ENCODE data around the gene RPTOR.
A peak's percentile ranks its signal among the peaks of the same experiment; 100 is the strongest.

The RPTOR gene

DNA sequence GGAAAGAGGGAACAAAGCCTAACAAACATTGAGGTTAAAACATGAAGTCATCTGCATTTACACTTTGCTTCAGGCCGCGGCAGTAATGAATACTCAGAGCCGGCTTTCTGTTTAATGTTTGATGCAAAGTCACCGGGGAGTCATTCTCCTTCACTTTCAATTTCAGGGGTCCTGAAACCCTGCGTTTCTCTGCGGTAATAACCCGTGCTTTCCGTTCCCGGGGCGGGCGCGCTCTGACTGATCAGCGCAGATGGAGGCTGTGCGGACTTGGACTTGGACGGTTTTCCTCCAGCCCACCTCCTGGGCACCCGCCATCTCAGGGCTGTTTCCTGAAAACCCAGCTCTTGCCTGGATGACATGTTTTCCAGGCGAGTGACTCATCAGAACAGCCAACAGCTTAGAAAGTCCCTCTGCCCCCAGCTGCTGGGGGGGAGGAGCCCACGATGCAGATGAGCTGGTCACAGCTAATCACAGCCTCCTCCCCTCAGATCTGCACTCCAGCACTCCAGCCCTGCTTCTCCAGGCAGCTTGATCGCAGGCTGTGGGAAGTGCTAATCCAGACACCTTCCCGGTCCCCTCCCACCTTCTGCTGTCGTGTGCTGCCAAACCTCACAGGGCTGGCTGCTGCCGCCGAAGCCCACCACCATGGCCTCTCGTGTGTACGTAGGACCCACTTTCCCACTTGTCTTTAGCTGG is 288.4 kb downstream of the RPTOR start:
- peak overlapping the region; percentile 57 to 61 for H3K4me3 ChIP-seq (ENCODE audit: low read depth in 1 of 2, low read length in 2 of 2)
- peaks cover 0 to 10% of the 10 kb centered on the region in 2 donors for H3K36me3 ChIP-seq (ENCODE audit: control insufficient read depth in 1 of 2, insufficient read depth in 2 of 2, low read length in 2 of 2)
- H3K27me3 ChIP-seq (ENCODE audit: low read depth, low read length) = no peaks in the 10 kb centered on the region

DNA sequence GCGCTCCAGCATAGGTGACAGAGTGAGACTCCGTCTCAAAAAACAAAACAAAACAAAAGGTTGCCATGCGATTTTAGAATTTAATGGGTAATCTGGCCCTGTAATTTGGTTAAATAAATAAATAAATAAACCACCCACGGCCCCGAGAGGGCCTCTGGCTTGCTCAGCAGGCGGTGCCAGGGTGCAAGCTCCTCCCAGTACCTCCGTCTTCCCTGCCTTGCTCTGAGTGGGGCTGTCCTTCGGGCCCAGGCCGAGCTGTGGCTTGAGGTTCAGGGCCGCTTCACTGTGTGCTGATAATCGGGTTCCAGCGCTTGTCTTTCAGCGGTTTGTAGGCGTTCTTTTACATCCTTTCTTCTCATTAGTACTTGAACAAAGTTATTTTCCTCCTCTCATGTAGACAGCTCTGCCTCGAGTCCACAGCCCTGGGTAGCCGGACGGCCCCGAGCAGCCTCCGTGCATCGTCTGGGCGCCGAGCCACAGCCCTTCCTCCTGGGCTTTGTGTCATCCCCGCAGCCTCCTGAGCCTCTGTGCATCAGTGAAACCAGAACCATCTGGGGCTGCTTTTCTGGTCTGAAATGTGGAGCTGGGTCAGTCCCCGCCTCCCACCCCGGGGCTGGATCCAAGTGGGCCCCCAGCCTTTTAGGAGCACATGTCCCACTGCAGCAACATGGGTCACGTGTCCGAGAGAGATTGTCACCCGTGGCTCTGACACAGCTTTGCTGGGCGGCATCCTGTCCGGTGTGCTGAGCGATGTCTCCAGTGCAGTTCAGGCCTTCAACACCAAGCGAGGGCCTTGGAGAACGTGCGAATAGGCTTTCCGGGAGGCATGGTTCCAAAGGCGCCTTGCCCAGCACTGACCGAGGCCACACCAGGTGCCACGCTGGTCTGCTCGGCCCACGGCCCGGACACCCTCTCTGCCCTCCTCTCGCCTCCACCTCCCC is 289.6 kb downstream of the RPTOR start:
- H3K4me3 ChIP-seq (ENCODE audit: low read depth in 1 of 2, low read length in 2 of 2) = no peak overlapping the region
- peaks cover 0 to 11% of the 10 kb centered on the region in 2 donors for H3K36me3 ChIP-seq (ENCODE audit: control insufficient read depth in 1 of 2, insufficient read depth in 2 of 2, low read length in 2 of 2)
- H3K9me3 ChIP-seq (ENCODE audit: control insufficient read depth in 1 of 2, low read length in 2 of 2) = no peaks in the 10 kb centered on the region
- no peak overlapping the region for H3K27ac ChIP-seq (ENCODE audit: low read length)
- H3K4me1 ChIP-seq (ENCODE audit: control insufficient read depth in 1 of 2, insufficient read depth in 2 of 2, low read length in 2 of 2) = peaks cover 5 to 18% of the 10 kb centered on the region in 2 donors
- no peaks in the 10 kb centered on the region for H3K27me3 ChIP-seq (ENCODE audit: low read depth, low read length)

More for the DNA sequence above, 288.4 kb downstream of the RPTOR start:
- H3K27ac ChIP-seq (ENCODE audit: low read length) = peak overlapping the region; percentile 83
- H3K9me3 ChIP-seq (ENCODE audit: control insufficient read depth in 1 of 2, low read length in 2 of 2) = no peaks in the 10 kb centered on the region
- H3K4me1 ChIP-seq (ENCODE audit: control insufficient read depth in 1 of 2, insufficient read depth in 2 of 2, low read length in 2 of 2) = peaks cover 5 to 18% of the 10 kb centered on the region in 2 donors

DNA sequence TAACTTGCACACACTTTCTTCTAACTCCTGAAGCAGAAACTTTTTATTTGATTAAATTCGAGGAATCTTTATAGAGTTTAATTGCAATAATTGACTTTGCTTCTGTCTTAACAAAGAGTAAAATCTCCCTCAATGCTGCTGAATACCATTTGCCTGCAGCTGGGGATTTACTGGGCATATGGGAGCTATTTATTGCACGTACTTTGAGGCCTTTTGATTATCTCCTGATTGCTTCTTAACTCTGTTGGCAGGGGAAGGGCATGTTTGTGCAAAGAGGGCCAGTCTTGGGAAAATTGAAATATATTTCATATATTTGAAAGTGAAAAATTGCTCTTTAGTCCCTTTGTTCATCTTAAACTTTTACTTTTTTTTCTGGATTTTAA is 290.2 kb downstream of the RPTOR start:
- no peak overlapping the region for H3K27ac ChIP-seq (ENCODE audit: low read length)
- no peak overlapping the region for H3K4me3 ChIP-seq (ENCODE audit: low read depth in 1 of 2, low read length in 2 of 2)
- H3K4me1 ChIP-seq (ENCODE audit: control insufficient read depth in 1 of 2, insufficient read depth in 2 of 2, low read length in 2 of 2) = peaks cover 5 to 18% of the 10 kb centered on the region in 2 donors
- H3K9me3 ChIP-seq (ENCODE audit: control insufficient read depth in 1 of 2, low read length in 2 of 2) = no peaks in the 10 kb centered on the region
- H3K36me3 ChIP-seq (ENCODE audit: control insufficient read depth in 1 of 2, insufficient read depth in 2 of 2, low read length in 2 of 2) = peaks cover 0 to 11% of the 10 kb centered on the region in 2 donors
- H3K27me3 ChIP-seq (ENCODE audit: low read depth, low read length) = no peaks in the 10 kb centered on the region

DNA sequence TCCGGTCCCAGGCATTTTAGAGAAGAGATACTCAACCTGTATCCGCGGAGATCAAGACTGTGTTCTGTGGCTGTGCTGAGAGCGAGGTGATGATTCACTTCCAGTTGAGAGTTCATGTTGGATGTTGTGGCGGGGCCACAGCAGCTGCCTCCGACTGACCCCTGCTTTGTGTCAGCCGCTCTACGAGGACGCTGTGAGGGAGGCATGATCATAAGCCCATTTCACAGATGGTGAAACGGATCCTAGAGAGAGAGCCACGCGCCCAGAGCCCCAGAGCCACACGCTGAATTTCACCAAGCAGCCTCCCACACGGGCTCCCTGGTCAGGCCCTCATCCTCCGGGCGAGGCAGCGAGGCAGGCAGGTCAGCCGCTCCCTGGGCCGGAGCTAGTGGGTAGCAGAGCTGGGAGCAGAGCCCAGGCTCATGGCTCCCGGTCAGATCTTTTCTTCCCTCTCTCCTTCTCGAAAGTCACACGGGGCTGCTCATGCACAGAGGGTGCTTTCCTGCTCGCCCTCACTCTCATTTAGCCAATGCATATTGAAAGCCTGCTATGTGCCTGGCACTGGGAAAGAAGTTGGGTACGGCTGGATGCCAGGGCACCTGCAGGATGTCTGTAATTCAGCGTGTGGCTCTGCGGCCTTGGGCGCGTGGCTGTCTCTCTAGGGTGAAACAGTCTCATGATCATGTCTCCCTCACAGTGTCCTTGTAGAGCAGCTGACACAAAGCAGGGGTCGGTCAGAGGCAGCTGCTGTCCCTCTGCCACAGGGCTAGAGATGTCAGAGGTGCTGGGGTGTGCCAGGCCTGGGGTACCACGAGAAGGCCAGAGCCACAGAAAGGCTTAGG is 291.4 kb downstream of the RPTOR start:
- H3K27ac ChIP-seq (ENCODE audit: low read length) = no peak overlapping the region

DNA sequence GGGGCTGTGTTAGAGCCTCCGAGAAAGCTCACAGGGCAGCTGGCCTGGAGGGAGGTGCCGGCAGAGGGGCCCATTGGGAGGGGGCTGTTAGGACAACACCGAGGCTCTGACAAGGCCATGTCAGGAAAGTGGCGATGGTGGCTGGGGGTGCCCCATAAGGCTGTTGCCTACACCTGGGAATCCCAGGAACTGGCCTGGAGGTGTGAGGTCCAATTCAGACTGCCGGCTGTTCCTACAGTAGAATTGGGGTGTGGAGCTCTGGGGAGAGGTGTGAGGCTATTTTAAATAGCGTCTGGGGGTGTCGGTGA is 292.0 kb downstream of the RPTOR start:
- H3K4me1 ChIP-seq (ENCODE audit: control insufficient read depth in 1 of 2, insufficient read depth in 2 of 2, low read length in 2 of 2) = peaks cover 5 to 18% of the 10 kb centered on the region in 2 donors
- no peak overlapping the region for H3K27ac ChIP-seq (ENCODE audit: low read length)
- no peaks in the 10 kb centered on the region for H3K27me3 ChIP-seq (ENCODE audit: low read depth, low read length)
- peaks cover 0 to 11% of the 10 kb centered on the region in 2 donors for H3K36me3 ChIP-seq (ENCODE audit: control insufficient read depth in 1 of 2, insufficient read depth in 2 of 2, low read length in 2 of 2)
- H3K4me3 ChIP-seq (ENCODE audit: low read depth in 1 of 2, low read length in 2 of 2) = no peak overlapping the region
- no peaks in the 10 kb centered on the region for H3K9me3 ChIP-seq (ENCODE audit: control insufficient read depth in 1 of 2, low read length in 2 of 2)

More for the DNA sequence above, 291.4 kb downstream of the RPTOR start:
- Histone ChIP-seq H3K9me3 (ENCODE audit: control insufficient read depth in 1 of 2, low read length in 2 of 2) (no peaks in the 10 kb centered on the region), H3K27me3 (ENCODE audit: low read depth, low read length) (no peaks in the 10 kb centered on the region), H3K4me3 (ENCODE audit: low read depth in 1 of 2, low read length in 2 of 2) (no peak overlapping the region), H3K4me1 (ENCODE audit: control insufficient read depth in 1 of 2, insufficient read depth in 2 of 2, low read length in 2 of 2) (peaks cover 5 to 18% of the 10 kb centered on the region in 2 donors), H3K36me3 (ENCODE audit: control insufficient read depth in 1 of 2, insufficient read depth in 2 of 2, low read length in 2 of 2) (peaks cover 0 to 11% of the 10 kb centered on the region in 2 donors)

GRCh38 chr17:80836971-80837481 is 292.4 kb downstream of the RPTOR start:
- Histone ChIP-seq H3K4me3 (ENCODE audit: low read depth in 1 of 2, low read length in 2 of 2) (no peak overlapping the region), H3K36me3 (ENCODE audit: control insufficient read depth in 1 of 2, insufficient read depth in 2 of 2, low read length in 2 of 2) (peaks cover 0 to 11% of the 10 kb centered on the region in 2 donors), H3K27ac (ENCODE audit: low read length) (no peak overlapping the region), H3K9me3 (ENCODE audit: control insufficient read depth in 1 of 2, low read length in 2 of 2) (no peaks in the 10 kb centered on the region), H3K4me1 (ENCODE audit: control insufficient read depth in 1 of 2, insufficient read depth in 2 of 2, low read length in 2 of 2) (peaks cover 5 to 17% of the 10 kb centered on the region in 2 donors), H3K27me3 (ENCODE audit: low read depth, low read length) (no peaks in the 10 kb centered on the region)

DNA sequence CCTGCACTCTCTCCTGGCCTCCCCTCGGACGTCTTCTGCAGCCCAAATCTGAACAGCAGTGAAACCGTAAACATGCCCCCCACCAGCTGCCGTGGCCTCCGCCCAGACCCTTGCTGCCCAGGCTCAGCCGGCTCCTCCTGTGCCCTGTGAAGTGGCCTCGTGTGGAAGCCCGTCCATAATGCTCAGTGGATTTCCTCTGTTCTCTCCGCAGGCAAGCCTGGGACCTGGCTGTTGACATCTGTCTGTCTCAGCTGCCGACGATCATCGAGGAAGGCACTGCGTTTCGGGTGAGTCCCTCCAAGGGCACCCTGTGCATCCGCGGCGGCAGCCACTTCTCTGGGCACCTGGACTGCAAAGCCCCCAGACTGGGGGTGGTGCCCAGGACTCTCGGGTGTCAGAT is 293.1 kb downstream of the RPTOR start:
- Histone ChIP-seq H3K4me3 (ENCODE audit: low read depth in 1 of 2, low read length in 2 of 2) (no peak overlapping the region), H3K36me3 (ENCODE audit: control insufficient read depth in 1 of 2, insufficient read depth in 2 of 2, low read length in 2 of 2) (peaks cover 0 to 11% of the 10 kb centered on the region in 2 donors), H3K27me3 (ENCODE audit: low read depth, low read length) (no peaks in the 10 kb centered on the region), H3K4me1 (ENCODE audit: control insufficient read depth in 1 of 2, insufficient read depth in 2 of 2, low read length in 2 of 2) (peaks cover 0 to 11% of the 10 kb centered on the region in 2 donors), H3K27ac (ENCODE audit: low read length) (no peak overlapping the region), H3K9me3 (ENCODE audit: control insufficient read depth in 1 of 2, low read length in 2 of 2) (no peaks in the 10 kb centered on the region)

DNA sequence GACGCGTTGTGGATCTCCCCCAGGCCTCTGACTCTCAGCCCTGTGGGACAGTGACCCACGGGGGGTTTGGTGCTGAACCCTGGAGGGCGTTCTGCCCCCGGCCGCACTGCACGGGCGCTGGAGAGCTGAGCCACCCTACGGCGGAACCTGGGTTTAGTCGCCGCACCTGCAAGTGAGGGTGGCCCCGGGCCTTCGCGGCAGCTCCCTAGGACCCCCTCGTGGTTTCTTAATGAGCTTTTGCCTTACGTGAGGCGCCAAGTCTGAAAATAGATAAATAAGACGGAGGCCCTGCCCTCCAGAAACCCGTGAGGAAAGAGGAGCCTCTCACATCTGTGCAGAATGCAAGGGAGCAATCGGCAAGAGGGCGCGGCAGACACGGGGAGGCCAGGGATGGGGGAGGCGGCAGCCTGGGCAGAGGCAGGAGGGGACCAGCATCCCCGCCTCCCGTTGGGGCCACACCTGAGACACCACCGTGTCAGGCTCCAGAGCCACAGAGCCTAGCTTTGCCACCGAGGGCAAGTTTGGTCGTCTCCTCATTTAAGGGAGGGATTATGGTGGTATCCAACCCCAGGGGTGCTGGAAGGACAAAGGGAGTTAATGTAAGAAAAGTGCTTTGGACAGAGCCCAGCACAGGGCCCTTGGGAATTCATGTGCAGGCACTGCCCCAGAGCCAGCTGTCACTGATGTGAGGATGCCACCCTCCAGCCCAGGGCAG is 293.8 kb downstream of the RPTOR start:
- no peak overlapping the region for H3K27ac ChIP-seq (ENCODE audit: low read length)
- no peak overlapping the region for H3K4me3 ChIP-seq (ENCODE audit: low read depth in 1 of 2, low read length in 2 of 2)
- no peaks in the 10 kb centered on the region for H3K27me3 ChIP-seq (ENCODE audit: low read depth, low read length)
- H3K9me3 ChIP-seq (ENCODE audit: control insufficient read depth in 1 of 2, low read length in 2 of 2) = no peaks in the 10 kb centered on the region
- H3K4me1 ChIP-seq (ENCODE audit: control insufficient read depth in 1 of 2, insufficient read depth in 2 of 2, low read length in 2 of 2) = peaks cover 0 to 9% of the 10 kb centered on the region in 2 donors
- peaks cover 0 to 11% of the 10 kb centered on the region in 2 donors for H3K36me3 ChIP-seq (ENCODE audit: control insufficient read depth in 1 of 2, insufficient read depth in 2 of 2, low read length in 2 of 2)

DNA sequence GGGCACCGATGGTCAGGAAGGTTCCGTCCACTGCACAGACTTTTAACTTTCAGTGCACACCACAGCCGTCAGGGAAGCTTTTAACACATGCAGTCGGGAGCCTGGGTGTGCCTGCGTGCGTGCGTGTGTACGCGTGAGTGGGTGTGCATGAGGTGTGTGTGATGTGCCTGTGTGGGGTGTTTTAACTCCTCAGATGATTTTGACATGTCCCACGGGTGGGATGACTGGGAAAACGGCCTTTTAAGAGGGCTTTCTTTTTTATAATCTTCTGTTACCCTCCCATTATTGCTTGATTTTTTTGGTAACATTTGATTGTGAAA is 294.3 kb downstream of the RPTOR start:
- H3K27me3 ChIP-seq (ENCODE audit: low read depth, low read length) = no peaks in the 10 kb centered on the region
- no peak overlapping the region for H3K4me3 ChIP-seq (ENCODE audit: low read depth in 1 of 2, low read length in 2 of 2)
- H3K9me3 ChIP-seq (ENCODE audit: control insufficient read depth in 1 of 2, low read length in 2 of 2) = no peaks in the 10 kb centered on the region
- H3K4me1 ChIP-seq (ENCODE audit: control insufficient read depth in 1 of 2, insufficient read depth in 2 of 2, low read length in 2 of 2) = peaks cover 0 to 4% of the 10 kb centered on the region in 2 donors
- H3K36me3 ChIP-seq (ENCODE audit: control insufficient read depth in 1 of 2, insufficient read depth in 2 of 2, low read length in 2 of 2) = peaks cover 0 to 11% of the 10 kb centered on the region in 2 donors
- no peak overlapping the region for H3K27ac ChIP-seq (ENCODE audit: low read length)

DNA sequence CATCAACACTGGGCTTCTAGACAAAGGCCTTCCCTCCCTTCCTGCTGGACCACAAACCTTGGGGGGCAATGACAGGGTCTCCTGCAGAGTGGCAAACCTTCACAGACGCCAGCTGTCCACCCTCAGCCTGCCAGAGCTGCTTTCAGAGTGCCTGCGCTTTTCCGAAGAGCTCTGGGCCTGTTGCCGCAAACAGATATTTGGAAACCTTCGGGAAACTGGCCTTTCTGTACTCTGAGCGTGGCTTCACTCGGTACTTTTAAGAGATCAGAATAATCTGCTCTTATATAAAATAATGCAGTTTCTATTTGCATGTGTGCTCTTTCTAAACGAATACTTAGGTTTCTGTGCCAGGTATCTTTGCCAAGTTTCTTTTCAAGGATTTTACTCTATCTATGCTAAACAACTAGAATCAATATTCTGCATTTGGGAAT is 294.9 kb downstream of the RPTOR start:
- Histone ChIP-seq H3K27me3 (ENCODE audit: low read depth, low read length) (no peaks in the 10 kb centered on the region), H3K36me3 (ENCODE audit: control insufficient read depth in 1 of 2, insufficient read depth in 2 of 2, low read length in 2 of 2) (peaks cover 0 to 11% of the 10 kb centered on the region in 2 donors), H3K9me3 (ENCODE audit: control insufficient read depth in 1 of 2, low read length in 2 of 2) (no peaks in the 10 kb centered on the region), H3K4me1 (ENCODE audit: control insufficient read depth in 1 of 2, insufficient read depth in 2 of 2, low read length in 2 of 2) (peaks cover 0 to 1% of the 10 kb centered on the region in 2 donors), H3K27ac (ENCODE audit: low read length) (no peak overlapping the region), H3K4me3 (ENCODE audit: low read depth in 1 of 2, low read length in 2 of 2) (no peak overlapping the region)

Measured in muscle layer of duodenum (tissue), 2 donors.